Thyroid gland (tissue), 4 donors: ENCODE data around the gene ADAT3. TPM values are rescaled to one million over a fixed set of nuclear protein-coding genes. Genes with fewer than 3 reads are reported as not detected.

ENCODE experiments used
- DNase-seq, 2 donors: peaks; one replicate each; pipeline ENCODE4 v3.0.0-alpha.2; 2019
- H3K27ac ChIP-seq, 3 donors: fragments of 200-600 bp; sonication (generic); 1 replicate in 2 of 3; 2 replicates in 1 of 3; pipeline ENCODE4 v1.5.1; 2016 to 2019; ENCODE audit warnings: mild to moderate bottlenecking in 1 of 3, moderate library complexity in 1 of 3
- H3K27me3 ChIP-seq: fragments of 200-600 bp; sonication (generic); one replicate; pipeline ENCODE4 v1.5.1; 2019
- H3K36me3 ChIP-seq, 2 donors: fragments of 200-600 bp; sonication (generic); one replicate each; pipeline ENCODE4 v1.5.1; 2016 to 2019
- H3K4me1 ChIP-seq, 2 donors: fragments of 200-600 bp; sonication (generic); one replicate each; pipeline ENCODE4 v1.5.1; 2017 to 2019
- H3K4me3 ChIP-seq, 3 donors: fragments of 200-600 bp; sonication (generic); replicated peaks in 1 of 3; 1 replicate in 2 of 3; 2 replicates in 1 of 3; pipeline ENCODE4 v1.5.1; 2016; ENCODE audit warnings: mild to moderate bottlenecking in 1 of 3
- H3K9me3 ChIP-seq: fragments of 200-600 bp; sonication (generic); one replicate; pipeline ENCODE4 v1.5.1; 2017
- CTCF ChIP-seq, 6 experiments: fragments of 200-600 bp in 3 of 6; fragments of 450-650 bp in 3 of 6; sonication (generic) in 3 of 6; IDR thresholded peaks; one replicate each; pipeline ENCODE4 v1.5.1; 2016 to 2019; ENCODE audit warnings: antibody characterized with exemption in 6 of 6, mild to moderate bottlenecking in 2 of 6, inconsistent platforms in 1 of 6, moderate library complexity in 1 of 6
- POLR2A ChIP-seq, 2 donors: fragments of 450-650 bp; IDR thresholded peaks; one replicate each; pipeline ENCODE4 v1.6.1; 2017; ENCODE audit warnings: antibody characterized with exemption in 2 of 2, mild to moderate bottlenecking in 2 of 2, moderate library complexity in 1 of 2
- WGBS, 2 donors: methylation state at CpG; one replicate each; pipeline ENCODE4 v1.1.5; 2017; 5-methylcytosine and 5-hydroxymethylcytosine counted together
- intact Hi-C: fragments of 100-400 bp; cut with DNase I; formaldehyde crosslinking; loops from one replicate; pipeline ENCODE4 v1.15.1; 2023
- total RNA-seq, 4 donors: library from RNA; depleted of rRNA; stranded (reverse); fragments of >200 nt; gene quantifications; one replicate each; pipeline ENCODE4 v1.2.3, GENCODE V29; 2016

ADAT3 gene
- total RNA-seq: 10 to 100 TPM in 2 of 4 donors, 1 to 10 TPM in 2; 4.0 to 14.6 (median 8.3) TPM

DNA sequence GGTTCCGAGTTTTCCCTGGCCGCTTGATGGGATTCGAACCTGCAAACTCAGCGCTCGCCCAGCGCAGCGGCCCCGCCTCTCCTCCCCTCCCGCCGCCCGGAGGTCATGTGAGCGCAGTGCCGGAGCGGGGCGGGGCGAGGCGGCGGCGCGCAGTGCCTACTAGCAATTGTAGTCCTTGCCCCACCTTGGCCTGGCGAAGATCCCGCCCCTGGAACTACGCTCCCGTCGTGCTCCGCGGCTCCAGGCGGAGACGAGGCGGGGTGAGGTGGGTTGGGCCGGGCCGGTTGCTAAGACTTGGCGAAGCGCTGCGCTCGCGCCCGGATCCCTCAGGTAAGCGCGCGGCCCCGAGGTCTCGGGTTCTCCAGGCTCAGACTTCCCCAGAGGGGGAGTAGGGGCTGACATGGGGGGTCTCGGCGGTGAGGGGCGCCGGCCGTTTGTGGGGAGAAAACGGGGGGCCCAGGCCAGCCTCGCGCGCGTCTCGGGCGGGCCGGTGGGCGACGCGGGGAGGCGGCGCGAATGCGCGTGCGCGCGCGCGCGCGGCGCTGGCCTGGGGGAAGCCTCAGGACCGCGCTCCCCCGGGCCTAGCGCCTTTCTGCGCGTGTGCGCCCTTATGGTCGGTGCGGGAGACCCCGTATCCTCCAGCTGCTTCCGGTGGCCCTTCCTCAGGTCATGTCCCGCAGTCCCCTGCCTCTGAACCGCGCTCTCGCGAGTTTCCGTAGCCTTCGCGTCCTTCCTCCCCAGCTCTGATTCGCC, at the start of gene ADAT3, which contains the start of gene SCAMP4:
Gene ADAT3, plus strand, starts transcription at position 290 of the 753 bp plus-strand sequence. CDS start 6,649 bp downstream, outside the sequence.
Gene SCAMP4, plus strand, starts transcription at position 290 of the 753 bp plus-strand sequence. CDS start 9,621 bp downstream, outside the sequence.
- peak within 1 kb of the TSS; percentile 16 to 45 (median 28) for H3K4me3 ChIP-seq
- intact Hi-C loops: no loop called here

DNA sequence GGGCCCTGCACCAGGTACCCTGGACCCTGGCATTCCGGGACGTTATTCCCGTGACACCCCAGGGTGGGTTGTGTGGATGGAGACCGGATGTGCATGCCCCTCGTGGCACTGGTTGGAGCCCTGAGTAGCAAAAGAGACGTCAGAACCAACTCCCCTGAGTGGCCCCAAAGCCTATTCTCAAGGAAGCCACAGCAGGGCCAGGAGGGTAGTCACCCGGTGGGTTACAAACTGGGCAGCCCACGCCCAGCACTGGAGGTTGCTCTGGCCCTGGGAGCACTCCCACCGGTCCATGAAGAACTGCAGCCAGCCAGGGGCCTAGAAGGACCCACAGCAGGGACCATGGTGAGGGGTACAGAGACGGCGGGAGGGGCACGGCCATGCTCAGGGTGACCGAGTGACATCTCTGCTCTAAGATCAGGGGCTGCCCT, 49.4 kb upstream of the ADAT3 start:
- Histone ChIP-seq H3K27ac (peak overlapping the region; percentile 74 to 78 (median 78)), H3K27me3 (no peaks in the 10 kb centered on the region), H3K4me3 (no peak overlapping the region), H3K4me1 (peaks cover 23 to 52% of the 10 kb centered on the region in 2 donors), H3K9me3 (no peaks in the 10 kb centered on the region), H3K36me3 (no peaks in the 10 kb centered on the region)
- DNase-seq: no peak
- TF ChIP-seq POLR2A (IDR thresholded peaks at IDR 0.05) (no peak), CTCF (IDR thresholded peaks at IDR 0.05) (no peak)
- 46 to 75% methylated on average over 8 to 13 of the region's 13 CpGs for WGBS, 2 donors
- intact Hi-C loops: no loop called here

More for the DNA sequence above, at the start of gene ADAT3, which contains the start of gene SCAMP4:
- 4 to 5% methylated on average over 18 to 20 of the region's 92 CpGs for whole genome bisulfite sequencing, 2 donors
- H3K4me1 ChIP-seq: peaks cover 26 to 56% of the 10 kb centered on the region in 2 donors
- H3K36me3 ChIP-seq: no peaks in the 10 kb centered on the region
- peak within 1 kb of the TSS; percentile 95 to 99 (median 98) for H3K27ac ChIP-seq
- H3K9me3 ChIP-seq: no peaks in the 10 kb centered on the region
- TF ChIP-seq CTCF (IDR thresholded peaks at IDR 0.05) (no peak), POLR2A (IDR thresholded peaks at IDR 0.05) (peak; percentile 55 to 89)
- H3K27me3 ChIP-seq: no peaks in the 10 kb centered on the region
- peak; percentile 99 for DNase-seq

- Histone ChIP-seq H3K4me1 (peaks cover 23 to 57% of the 10 kb centered on the region in 2 donors), H3K36me3 (no peaks in the 10 kb centered on the region), H3K9me3 (no peaks in the 10 kb centered on the region), H3K27me3 (no peaks in the 10 kb centered on the region), H3K27ac (peak overlapping the region; percentile 74 to 78 (median 78)), H3K4me3 (no peak overlapping the region)
- intact Hi-C loops: no loop called here
- 48 to 50% methylated on average over 5 to 6 of the region's 6 CpGs for WGBS, 2 donors
- DNase-seq: no peak
- TF ChIP-seq POLR2A (IDR thresholded peaks at IDR 0.05) (no peak), CTCF (IDR thresholded peaks at IDR 0.05) (no peak)
Observed at GRCh38 chr19:1856345-1856697, 48.9 kb upstream of the ADAT3 start.

- H3K4me1 ChIP-seq: peaks cover 26 to 63% of the 10 kb centered on the region in 2 donors
- no peaks in the 10 kb centered on the region for H3K27me3 ChIP-seq
- H3K9me3 ChIP-seq: no peaks in the 10 kb centered on the region
- DNase-seq: peak; percentile 84 to 91
- H3K27ac ChIP-seq: peak overlapping the region; percentile 78 to 80 (median 78)
- H3K4me3 ChIP-seq: peak overlapping the region in 1 of 3 donors; percentile 32
- no peak for TF ChIP-seq CTCF (IDR thresholded peaks at IDR 0.05)
- TF ChIP-seq POLR2A (IDR thresholded peaks at IDR 0.05): no peak
- intact Hi-C loops: no loop called here
- 1% methylated on average over 14 of the region's 73 CpGs; no CpG with 5 or more reads in 1 of the 2 donors for WGBS, 2 donors
- H3K36me3 ChIP-seq: no peaks in the 10 kb centered on the region
Observed at GRCh38 chr19:1856698-1857603, 48.2 kb upstream of the ADAT3 start.
